K562 (cell line): Measurements from ENCODE around the gene SLC2A4RG. TPM values are rescaled to one million over a fixed set of nuclear protein-coding genes. Genes with fewer than 3 reads are reported as not detected.

Experiments used
- ATAC-seq: fragments of 200-7000 bp; cut with Tn5 transposase; 3 replicates; pipeline ENCODE4 v1.9.1; 2020; ENCODE audit warnings: moderate library complexity
- BruUV-seq: library from RNA; stranded (reverse); fragments of 400-500 nt; replicated peaks from 2 replicates; lab custom pipeline; 2021; lab: Mats Ljungman, UMichigan
- CTCF ChIA-PET: fragments of 300-600 bp; formaldehyde crosslinking; extraction: SDS; loops from one replicate; lab custom pipeline; 2021; ENCODE audit warnings: low intra/inter-chr PET ratio; lab: Yijun Ruan, JAX
- POLR2A ChIA-PET: fragments of 300-600, 350-650 bp; sonication (Branson Sonifier 250); formaldehyde crosslinking; extraction: SDS; loops from one replicate; lab custom pipeline; 2021; ENCODE audit warnings: antibody characterized with exemption, inconsistent platforms; lab: Yijun Ruan, JAX
- DNase-seq, 4 experiments: peaks; one replicate each; pipeline versions ENCODE4 v3.0.0 to v3.0.0-alpha.2; 2011 to 2018; ENCODE audit warnings: low spot score in 3 of 4, mixed read lengths in 3 of 4; ENCODE audit errors: extremely low read depth in 1 of 4
- FAIRE-seq: peaks from 2 replicates; lab custom pipeline; 2011; peaks lifted over from hg19 to GRCh38; lab: Jason Lieb, UNC
- H2AFZ ChIP-seq: 2 replicates; pipeline ENCODE4 v1.6.0; 2011; ENCODE audit warnings: low read depth, low read length, control low read depth, inconsistent platforms
- H3K27ac ChIP-seq: fragments of 200-600 bp; 3 replicates; pipeline ENCODE4 v1.8.0; 2011; ENCODE audit warnings: low read depth, mild to moderate bottlenecking, control low read depth, inconsistent platforms, low read length, moderate library complexity, mixed read lengths; ENCODE audit errors: extremely low read depth
- H3K27me3 ChIP-seq, 2 experiments: fragments of 300-600 bp in 1 of 2; 2 replicates in 1 of 2; 3 replicates in 1 of 2; pipeline versions ENCODE4 v1.6.0 to v1.8.0; 2011; ENCODE audit warnings: inconsistent platforms in 2 of 2, low read length in 2 of 2, mild to moderate bottlenecking in 1 of 2, mixed read lengths in 1 of 2, moderate library complexity in 1 of 2; ENCODE audit not compliant: control insufficient read depth in 2 of 2, insufficient read depth in 2 of 2
- H3K36me3 ChIP-seq: fragments of 300-600 bp; 3 replicates; pipeline ENCODE4 v1.8.0; 2011; ENCODE audit warnings: mild to moderate bottlenecking, low read length, inconsistent platforms; ENCODE audit not compliant: control insufficient read depth, insufficient read depth
- H3K4me1 ChIP-seq, 2 experiments: fragments of 200-600 bp in 1 of 2; replicated peaks in 1 of 2; 2 replicates in 1 of 2; 3 replicates in 1 of 2; pipeline versions ENCODE4 v1.5.1 to v1.8.0; 2011; ENCODE audit warnings: inconsistent platforms in 2 of 2, low read length in 2 of 2, mild to moderate bottlenecking in 1 of 2, mixed read lengths in 1 of 2, moderate library complexity in 1 of 2; ENCODE audit not compliant: control insufficient read depth in 2 of 2, insufficient read depth in 2 of 2
- H3K4me2 ChIP-seq: 2 replicates; pipeline ENCODE4 v1.6.1; 2011; ENCODE audit warnings: low read length, control low read depth, inconsistent platforms, mixed read lengths; ENCODE audit not compliant: insufficient read depth
- H3K4me3 ChIP-seq: fragments of 200-600 bp; sonication (generic), shearing (Covaris generic); 2 replicates; pipeline ENCODE4 v1.5.1; 2016; ENCODE audit warnings: control low read depth, inconsistent platforms
- H3K79me2 ChIP-seq: fragments of 200-600 bp; 3 replicates; pipeline ENCODE4 v1.8.0; 2011; ENCODE audit warnings: low read length, inconsistent platforms; ENCODE audit not compliant: control insufficient read depth, insufficient read depth
- H3K9ac ChIP-seq, 2 experiments: 2 replicates each; pipeline versions ENCODE4 v1.6.0 to v1.6.1; 2011; ENCODE audit warnings: low read depth in 2 of 2, low read length in 2 of 2, control low read depth in 1 of 2, inconsistent platforms in 1 of 2, mild to moderate bottlenecking in 1 of 2, mixed read lengths in 1 of 2; ENCODE audit not compliant: insufficient read depth in 1 of 2
- H3K9me1 ChIP-seq: one replicate; pipeline ENCODE4 v1.6.0; 2011; ENCODE audit warnings: inconsistent platforms, mild to moderate bottlenecking, low read length, moderate library complexity; ENCODE audit not compliant: control insufficient read depth, insufficient read depth
- H3K9me3 ChIP-seq: replicated peaks from 2 replicates; pipeline ENCODE4 v1.5.1; 2011; ENCODE audit warnings: low read depth, low read length, inconsistent platforms; ENCODE audit not compliant: control insufficient read depth, insufficient read depth
- H4K20me1 ChIP-seq: replicated peaks from 2 replicates; pipeline ENCODE4 v1.6.1; 2011; ENCODE audit warnings: low read length, inconsistent platforms, mixed read lengths; ENCODE audit not compliant: control insufficient read depth, insufficient read depth
- ASH1L ChIP-seq: fragments of 450-650 bp; IDR thresholded peaks from 2 replicates; pipeline ENCODE4 v1.6.1; 2018; ENCODE audit warnings: borderline replicate concordance, mild to moderate bottlenecking, low read depth; ENCODE audit not compliant: partially characterized antibody
- HLTF ChIP-seq: fragments of 450-650 bp; IDR thresholded peaks from 2 replicates; pipeline ENCODE4 v1.6.1; 2016
- HMGN3 ChIP-seq: IDR thresholded peaks from 2 replicates; pipeline ENCODE4 v1.6.1; 2011; ENCODE audit warnings: borderline replicate concordance, low read depth, mild to moderate bottlenecking, mixed read lengths, low read length; ENCODE audit not compliant: insufficient read length; ENCODE audit errors: extremely low read depth
- NFRKB ChIP-seq: fragments of 450-650 bp; IDR thresholded peaks from 2 replicates; pipeline ENCODE4 v1.6.1; 2016; ENCODE audit warnings: low read depth
- RNF2 ChIP-seq: sonication (generic); IDR thresholded peaks from 2 replicates; pipeline ENCODE4 v1.6.1; 2016
- SRSF1 ChIP-seq: fragments of 200-400 bp; formaldehyde crosslinking; IDR thresholded peaks from 2 replicates; pipeline ENCODE4 v1.6.1; 2017; ENCODE audit warnings: mild to moderate bottlenecking, low read depth, low read length, moderate library complexity
- ZNF583 ChIP-seq: fragments of 250-450 bp; sonication (Bioruptor Pico); IDR thresholded peaks from 2 replicates; pipeline ENCODE4 v1.4.0; 2020
- WGBS: fragments of 100-300 bp; shearing (Covaris generic); methylation state at CpG from one replicate; pipeline ENCODE4 v1.1.6; 2016; ENCODE audit warnings: low coverage, mixed read lengths; ENCODE audit not compliant: insufficient coverage; ENCODE audit errors: missing lambda C conversion rate; 5-methylcytosine and 5-hydroxymethylcytosine counted together
- in situ Hi-C: fragments of 300-500 bp; cut with MboI; formaldehyde crosslinking; loops from 4 replicates; pipeline ENCODE4 v1.15.0; 2018; ENCODE audit warnings: inconsistent platforms, mixed read lengths
- intact Hi-C: fragments of 100-400 bp; cut with micrococcal nuclease; formaldehyde crosslinking; loops from 2 replicates; pipeline ENCODE4 v1.14.2; 2022
- polyA plus RNA-seq, 8 experiments: library from polyadenylated mRNA; depleted of rRNA in 4 of 8; stranded (reverse) in 5 of 8; unstranded in 3 of 8; fragments of >200 nt; fragmentation: Nextera tagmentation in 2 of 8; fragmentation: Illumina TruSeq in 1 of 8; extraction: Ambion mirVana in 2 of 8; extraction: Trizol in 1 of 8; gene quantifications; 2 replicates each; pipeline versions ENCODE4 v1.2.1 to v1.2.3, GENCODE V29; 2011 to 2014; ENCODE audit warnings: inconsistent platforms in 1 of 8, missing spikeins in 1 of 8
- total RNA-seq, 7 experiments: library from RNA; depleted of rRNA in 6 of 7; stranded (reverse); fragments of >200 nt in 6 of 7; fragmentation: Illumina TruSeq in 2 of 7; extraction: Trizol in 2 of 7; gene quantifications; 2 replicates each; pipeline versions ENCODE4 v1.2.1 to v1.2.3, GENCODE V29; 2011 to 2021; ENCODE audit warnings: low replicate concordance in 1 of 7

Gene SLC2A4RG
- total and polyA plus RNA-seq, 9 of the 15 experiments (the other 6 are each of a cell fraction or from before 2014, with no cell fraction given), result 0.34 to 97.3 (median 26.5) TPM

DNA sequence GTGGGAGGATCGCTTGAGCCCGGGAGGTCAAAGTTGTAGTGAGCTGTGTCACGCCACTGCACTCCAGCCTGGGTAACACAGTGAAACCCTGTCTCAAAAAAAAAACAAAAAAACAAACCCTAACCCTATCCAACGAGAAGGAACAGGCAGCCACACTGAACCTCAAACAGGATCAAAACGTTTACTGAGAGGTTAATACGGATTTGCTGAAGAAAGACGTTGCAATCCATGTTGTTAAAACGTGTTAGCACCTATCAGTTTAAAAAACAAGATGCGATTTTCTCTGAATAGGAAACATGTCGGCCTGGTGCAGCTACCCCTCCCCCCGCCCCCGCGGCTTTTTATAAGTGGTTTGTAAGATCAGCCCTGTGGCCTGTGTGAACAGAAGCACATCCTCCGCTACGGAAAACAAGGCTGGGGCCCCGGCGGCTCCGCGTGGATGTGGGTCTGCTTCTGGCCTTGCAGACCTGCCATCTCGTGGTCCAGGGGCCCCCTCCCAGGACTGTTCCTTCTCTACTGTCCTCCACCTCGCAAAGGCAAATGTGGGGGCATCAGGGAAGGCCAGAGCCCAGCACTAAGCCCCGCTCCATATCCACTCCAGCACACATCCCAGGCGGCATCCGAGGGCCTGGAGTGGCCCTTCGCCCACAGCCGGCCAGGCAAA is 11.4 kb downstream of the SLC2A4RG start (continued):
- 0 out of 2 replicates have a peak, but pooled peaks have one; percentile 53 for TF ChIP-seq HLTF

DNA sequence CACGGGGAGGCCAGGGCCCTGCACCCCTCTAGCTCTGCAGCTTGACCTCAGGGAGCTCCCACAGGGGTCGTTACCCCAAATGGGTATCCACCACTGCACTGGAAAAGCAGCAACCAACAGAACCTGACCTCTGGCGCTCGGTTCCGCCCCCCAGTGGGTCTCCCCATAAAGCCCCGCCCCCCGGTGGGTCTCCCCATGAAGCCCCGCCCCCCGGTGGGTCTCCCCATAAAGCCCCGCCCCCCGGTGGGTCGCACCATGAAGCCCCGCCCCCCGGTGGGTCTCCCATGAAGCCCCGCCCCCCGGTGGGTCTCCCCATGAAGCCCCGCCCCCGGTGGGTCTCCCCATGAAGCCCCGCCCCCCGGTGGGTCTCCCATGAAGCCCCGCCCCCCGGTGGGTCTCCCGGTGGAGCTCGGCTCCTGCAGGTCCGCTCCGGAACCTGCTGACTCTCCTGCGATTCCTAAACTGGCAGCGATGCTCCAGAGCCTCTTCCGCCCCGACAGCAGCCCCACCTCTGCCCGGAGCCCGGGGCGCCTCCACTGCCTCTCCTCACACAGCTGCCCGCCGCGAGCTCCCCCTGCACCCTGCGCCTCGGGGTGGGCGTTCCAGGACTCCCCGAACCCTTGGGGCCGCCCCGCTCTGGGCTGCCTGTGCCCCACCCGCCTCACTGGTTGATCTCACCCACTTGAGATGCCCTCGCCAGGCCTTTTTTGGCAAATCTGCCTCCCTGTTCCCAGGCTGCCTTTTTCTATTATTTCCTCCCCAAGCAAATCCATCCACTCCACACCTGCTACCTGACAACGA is 12.1 kb downstream of the SLC2A4RG start:
- Histone ChIP-seq H3K27me3 (no peaks in the 10 kb centered on the region), H2AFZ (peak overlapping the region; percentile 86), H3K36me3 (no peaks in the 10 kb centered on the region), H3K9me1 (no peaks in the 10 kb centered on the region), H3K4me3 (no peak overlapping the region), H3K4me1 (peaks cover 9 to 63% of the 10 kb centered on the region in 2 experiments), H3K4me2 (peak overlapping the region; percentile 58), H4K20me1 (no peaks in the 10 kb centered on the region), H3K9ac (peak overlapping the region in 1 of 2 experiments; percentile 54; a peak in 3 of 4 replicates), H3K79me2 (no peaks in the 10 kb centered on the region)
- in situ Hi-C loops (no loop called here), intact Hi-C loops (no loop called here)
- CTCF ChIA-PET, result no interaction called here
- DNase-seq (peak in 2 of 4 experiments; percentile 24 to 39), ATAC-seq (peak; percentile 6; the same call in 1 of the 3 replicates), FAIRE-seq (no peak)
- POLR2A ChIA-PET, result interaction anchor here (0.6 kb wide), 1 partner anchor 53 kb away, joined by 3 read pairs; no protein-coding TSS in a partner anchor
- BruUV-seq, result no TSS peak
- no peak for TF ChIP-seq RNF2
- TF ChIP-seq HMGN3, result peak; percentile 4
- no peak for TF ChIP-seq ZNF583
- no peak for TF ChIP-seq SRSF1
- no peak for TF ChIP-seq NFRKB
- no peak for TF ChIP-seq ASH1L
- TF ChIP-seq, all 486 proteins: peak for 1
- no peaks in the 10 kb centered on the region for H3K9me3 ChIP-seq
- 81% methylated on average over 20 of the region's 45 CpGs for WGBS
- no peak overlapping the region; the same call in 2 of the 3 replicates for H3K27ac ChIP-seq
